Measurements from ENCODE around the gene ANKS3.
"Not testable (repeated sequence)": the region's sequence is repeated elsewhere in the genome, so short reads cannot be mapped to it uniquely, and the experiment has no call there.

ANKS3 gene

DNA sequence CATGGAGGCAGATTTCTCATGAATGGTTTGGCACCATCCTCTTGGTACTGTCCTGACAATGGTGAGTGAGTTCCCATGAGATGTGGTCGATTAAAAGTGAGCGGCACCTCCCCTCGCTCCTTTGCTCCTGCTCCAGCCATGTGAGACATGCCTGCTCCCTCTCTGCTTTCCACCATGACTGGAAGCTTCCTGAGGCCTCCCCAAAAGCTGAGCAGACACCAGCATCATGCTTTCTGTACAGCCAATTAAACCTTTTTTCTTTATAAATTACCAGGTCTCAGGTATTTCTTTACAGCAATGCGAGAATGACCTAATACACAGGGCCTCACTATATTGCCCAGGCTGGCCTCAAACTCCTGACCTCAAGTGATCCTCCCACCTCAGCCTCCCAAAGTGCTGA lies 20.8 kb upstream of the ANKS3 start:
- DNase-seq, result no peak

GRCh38 chr16:4753227-4753626 lies 19.2 kb upstream of the ANKS3 start:
- DNase-seq, result no peak

- DNase-seq, result no peak
Measured at GRCh38 chr16:4752351-4753100, 18.5 kb upstream of the ANKS3 start.

GRCh38 chr16:4750896-4751295 lies 16.8 kb upstream of the ANKS3 start:
- DNase-seq, result no peak

- DNase-seq, result no peak
Measured at GRCh38 chr16:4749700-4750257, 15.7 kb upstream of the ANKS3 start.

GRCh38 chr16:4748682-4749411 lies 14.8 kb upstream of the ANKS3 start:
- DNase-seq, result no peak

GRCh38 chr16:4747906-4748681 lies 14.0 kb upstream of the ANKS3 start:
- no peak for DNase-seq

- no peak for DNase-seq
Measured at GRCh38 chr16:4746991-4747574, 13.0 kb upstream of the ANKS3 start.

GRCh38 chr16:4746215-4746614 lies 12.1 kb upstream of the ANKS3 start:
- DNase-seq, result no peak

- no peak for DNase-seq
Measured at GRCh38 chr16:4745274-4745569, 11.2 kb upstream of the ANKS3 start.

GRCh38 chr16:4744555-4745273 lies 10.6 kb upstream of the ANKS3 start:
- no peak for DNase-seq

- no peak for DNase-seq
Measured at GRCh38 chr16:4743226-4743878, 9.3 kb upstream of the ANKS3 start.

DNA sequence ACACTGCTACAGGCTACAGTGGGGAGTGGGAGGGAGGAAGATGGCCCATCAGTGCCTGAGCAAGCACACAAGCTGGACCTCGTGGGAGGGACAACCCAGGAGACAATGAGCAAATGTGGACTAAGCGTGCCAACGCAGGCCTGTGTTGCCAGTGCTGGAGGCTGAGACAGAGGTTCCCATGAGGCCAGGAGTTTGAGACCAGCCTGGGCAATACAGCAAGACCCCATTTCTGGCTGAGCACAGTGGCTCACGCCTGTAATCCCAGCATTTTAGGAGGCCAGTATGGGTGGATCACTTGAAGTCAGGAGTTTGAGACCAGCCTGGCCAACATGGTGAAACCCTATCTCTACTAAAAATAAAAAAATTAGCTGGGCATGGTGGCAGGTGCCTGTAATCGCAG lies 4.3 kb upstream of the ANKS3 start:
- DNase-seq, result not testable (repeated sequence)

- DNase-seq, result no peak
Measured at GRCh38 chr16:4737545-4737944, 3.5 kb upstream of the ANKS3 start.

DNA sequence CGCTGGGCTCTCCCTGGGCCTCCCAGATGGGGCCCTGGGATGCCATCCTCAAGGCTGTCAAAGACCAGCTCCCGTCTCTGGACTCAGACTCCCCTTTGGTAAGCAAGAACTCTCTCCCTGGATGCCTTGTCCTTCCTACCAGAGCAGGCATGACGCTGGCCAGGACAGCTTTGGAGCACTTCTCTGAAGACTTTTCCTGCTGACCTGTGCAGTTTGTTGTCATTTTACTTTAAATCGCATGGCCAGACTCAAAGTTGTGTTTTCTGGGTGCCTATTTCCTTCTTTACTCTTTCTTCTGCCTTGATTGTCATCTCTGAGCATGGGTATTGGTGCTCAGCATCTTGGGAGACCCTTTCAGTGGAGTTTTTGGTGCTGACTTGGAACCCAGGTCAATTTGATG lies 2.5 kb upstream of the ANKS3 start:
- no peak for DNase-seq

DNA sequence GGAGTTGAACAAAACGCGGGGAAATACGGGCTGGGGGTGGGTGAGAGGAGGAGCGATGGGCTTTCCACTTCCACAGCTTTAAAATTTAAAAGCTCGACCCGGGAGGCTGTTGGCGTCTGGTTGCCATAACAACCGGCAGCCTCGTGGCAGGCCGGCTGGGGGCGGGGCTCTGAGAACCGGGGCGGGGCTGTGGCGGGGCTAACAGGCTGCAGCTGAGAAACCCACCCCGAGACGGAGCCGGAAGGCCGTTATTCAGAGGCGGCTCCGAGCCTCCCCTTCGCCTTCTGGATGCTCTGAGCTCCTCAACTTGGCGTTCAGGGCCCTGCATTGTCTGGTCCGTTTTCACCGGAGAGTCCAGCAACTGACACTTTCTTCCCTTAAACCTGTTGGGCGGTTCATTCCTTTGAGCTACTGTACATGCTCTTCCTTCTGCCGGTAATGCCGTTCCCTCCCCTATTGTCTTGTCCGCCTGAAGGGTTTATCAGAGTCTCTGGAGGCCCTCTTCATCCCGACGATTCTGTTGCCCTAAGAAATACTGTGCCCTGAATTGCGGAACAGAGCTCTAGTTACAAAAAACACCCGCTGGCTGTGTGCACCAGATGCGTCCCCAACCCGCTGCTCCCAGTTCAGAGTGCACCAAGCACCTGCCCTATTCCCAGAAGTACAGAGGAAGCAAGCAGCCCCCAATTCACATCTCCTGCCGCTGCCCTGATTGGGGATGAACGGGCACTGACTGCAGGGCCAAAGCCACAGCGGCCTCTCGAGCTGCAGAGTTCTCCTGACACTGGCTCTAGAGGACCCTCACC lies 862 bp upstream of the ANKS3 start:
- peak; percentile 94 for DNase-seq

DNA sequence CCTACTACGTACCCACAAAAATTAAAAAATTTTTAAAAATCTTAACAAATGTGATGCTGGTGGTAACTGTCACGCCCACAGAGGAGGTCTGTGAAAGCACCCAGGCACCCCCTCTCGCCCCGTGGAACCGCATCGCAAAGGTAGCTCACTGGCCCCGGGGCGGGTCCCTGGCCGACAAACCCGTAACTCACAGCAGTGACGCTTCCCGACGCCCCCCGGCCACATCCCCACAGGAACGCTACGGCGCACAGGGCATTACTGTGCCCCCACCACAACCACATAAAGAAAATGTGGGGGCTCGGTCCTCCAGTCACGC lies 366 bp downstream of the ANKS3 start:
- peak; percentile 16 for DNase-seq

- no peak for DNase-seq
Measured at GRCh38 chr16:4733211-4733742, 794 bp downstream of the ANKS3 start.

DNA sequence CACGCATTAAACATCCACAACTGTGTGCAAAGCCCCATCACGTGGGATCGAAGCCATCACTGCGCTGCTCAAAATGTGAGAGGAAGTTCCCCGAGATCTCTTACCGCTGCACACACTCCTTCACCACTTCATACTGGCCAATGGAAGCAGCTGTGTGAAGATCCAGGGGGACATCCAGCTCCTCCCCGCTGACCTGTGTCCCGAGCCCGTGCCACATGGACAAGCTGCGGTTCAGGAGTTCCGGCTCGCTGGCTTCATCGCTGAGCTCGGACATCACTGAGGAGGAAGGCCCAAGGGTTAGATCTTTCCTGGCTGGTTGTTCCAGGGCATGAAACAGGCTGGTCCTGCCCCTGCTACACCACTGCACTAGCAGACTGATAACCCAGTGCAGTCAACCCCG lies 4.2 kb downstream of the ANKS3 start:
- DNase-seq, result no peak

GRCh38 chr16:4728676-4729075 lies 5.4 kb downstream of the ANKS3 start:
- no peak for DNase-seq

- no peak for DNase-seq
Measured at GRCh38 chr16:4726616-4727015, 7.5 kb downstream of the ANKS3 start.
